CD4-positive, alpha-beta T cell treated with Interleukin-15 for 4 hours (primary cell): ENCODE measurements around the gene ZNF451.

Experiments used
- DNase-seq: peaks from one replicate; pipeline ENCODE4 v3.0.0-alpha.2; 2020; ENCODE audit warnings: low spot score

The ZNF451 gene

DNA sequence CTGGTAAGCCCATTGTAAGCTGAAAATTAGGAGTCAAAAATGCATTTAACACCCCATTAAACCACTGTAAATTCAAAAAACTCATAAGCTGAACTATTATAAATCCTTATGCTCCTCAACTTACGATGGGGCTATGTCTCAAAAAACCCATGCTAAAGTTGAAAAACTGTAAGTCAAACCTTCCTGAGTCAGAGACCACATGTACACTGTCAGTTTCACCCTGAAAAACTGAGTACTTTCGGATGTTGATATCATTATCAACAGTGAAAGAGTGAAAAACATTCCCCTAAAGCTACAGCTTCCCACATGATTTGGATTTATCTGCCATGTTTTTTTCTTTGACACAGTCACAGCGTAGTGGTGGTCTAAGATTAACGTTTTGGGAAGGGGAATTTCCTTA lies 117.9 kb downstream of the ZNF451 start:
- DNase-seq, result no peak

DNA sequence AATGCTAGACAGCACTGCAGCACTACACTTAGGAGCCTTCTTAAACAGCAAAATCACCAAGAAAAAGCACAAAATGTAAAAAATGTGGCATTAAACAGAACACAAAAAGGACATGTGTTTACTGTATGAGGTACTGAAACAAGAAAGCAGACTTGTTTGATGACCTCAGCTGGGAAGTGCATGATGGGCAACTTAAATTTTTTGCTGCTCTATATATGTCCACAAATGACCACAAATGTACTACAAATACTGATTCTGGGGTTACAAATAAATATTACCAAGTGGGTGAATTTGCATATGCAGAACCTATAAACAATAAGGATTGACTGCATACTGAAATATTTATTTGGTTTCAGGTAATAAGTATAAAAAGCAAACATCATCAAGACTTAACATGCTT lies 119.0 kb downstream of the ZNF451 start:
- DNase-seq, result no peak

DNA sequence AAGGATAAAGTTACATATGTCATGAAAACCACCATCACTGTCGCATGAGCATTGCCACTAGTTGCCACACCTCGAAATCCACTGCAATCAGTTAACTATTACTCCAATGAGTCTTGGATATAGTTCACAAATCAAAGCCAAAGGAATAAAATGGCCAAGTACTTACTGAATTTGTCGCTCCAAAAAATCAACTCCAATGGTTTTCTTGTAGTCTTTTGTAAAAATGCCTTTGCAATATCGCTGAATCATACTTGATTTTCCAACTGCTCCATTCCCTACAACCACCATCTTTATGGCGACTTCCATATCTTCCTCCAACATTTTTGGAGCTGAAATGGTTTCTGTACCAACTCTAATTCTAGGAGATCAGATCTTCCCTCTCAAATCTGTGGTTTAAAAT lies 120.1 kb downstream of the ZNF451 start:
- no peak for DNase-seq

DNA sequence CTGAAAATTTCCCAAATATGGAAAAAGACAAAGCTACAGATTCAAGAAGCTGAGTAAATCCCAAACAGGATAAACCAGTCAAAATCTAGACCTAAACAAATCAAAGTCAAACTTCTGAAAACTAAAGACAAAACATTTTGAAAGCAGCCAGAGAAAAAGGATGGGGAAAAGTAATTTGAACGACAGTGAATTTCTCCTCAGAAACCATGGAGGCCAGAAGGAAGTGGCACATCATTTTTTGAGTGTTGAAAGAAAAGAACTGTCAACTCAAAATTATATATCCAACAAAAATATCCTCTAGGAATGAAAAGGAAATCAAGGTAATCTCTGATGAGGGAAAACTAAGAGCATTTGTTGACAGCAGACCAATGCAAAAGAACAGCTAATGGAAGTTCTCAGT lies 125.3 kb downstream of the ZNF451 start:
- DNase-seq, result no peak

DNA sequence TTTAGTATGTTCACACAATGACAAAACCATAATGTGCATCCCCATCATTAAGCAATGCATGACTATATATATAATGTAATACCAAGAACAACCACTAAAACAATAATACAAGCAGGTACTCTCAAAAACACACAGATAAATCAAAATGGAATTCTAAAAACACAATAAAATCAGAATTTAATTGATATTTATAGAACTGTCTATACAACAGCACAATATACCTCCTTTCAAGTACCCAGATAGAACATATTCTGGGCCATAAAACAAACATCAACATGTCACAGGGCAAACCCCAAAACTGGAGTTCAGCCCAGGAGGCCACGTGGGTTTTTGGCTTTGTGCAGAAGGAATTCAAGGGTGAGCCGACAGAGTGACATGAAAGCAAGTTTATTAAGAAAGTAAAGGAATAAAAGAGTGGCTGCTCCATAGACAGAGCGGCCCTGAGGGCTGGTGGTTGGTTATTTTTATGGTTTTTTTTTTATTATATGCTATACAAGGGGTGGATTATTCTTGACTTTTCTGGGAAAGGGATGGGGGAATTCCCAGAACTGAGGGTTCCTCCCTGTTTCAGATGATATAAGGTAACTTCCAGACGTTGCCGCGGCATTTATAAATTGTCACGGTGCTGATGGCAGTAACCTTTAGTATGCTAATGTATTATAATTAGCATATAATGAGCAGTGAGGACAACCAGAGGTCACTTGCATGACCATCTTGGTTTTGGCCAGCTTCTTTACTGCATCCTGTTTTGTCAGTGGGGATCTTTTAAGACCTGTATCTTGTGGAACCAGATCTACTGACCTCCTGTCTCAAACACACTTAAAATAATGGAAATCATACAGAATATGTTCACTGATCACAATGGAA lies 126.5 kb downstream of the ZNF451 start:
- DNase-seq, result no peak

DNA sequence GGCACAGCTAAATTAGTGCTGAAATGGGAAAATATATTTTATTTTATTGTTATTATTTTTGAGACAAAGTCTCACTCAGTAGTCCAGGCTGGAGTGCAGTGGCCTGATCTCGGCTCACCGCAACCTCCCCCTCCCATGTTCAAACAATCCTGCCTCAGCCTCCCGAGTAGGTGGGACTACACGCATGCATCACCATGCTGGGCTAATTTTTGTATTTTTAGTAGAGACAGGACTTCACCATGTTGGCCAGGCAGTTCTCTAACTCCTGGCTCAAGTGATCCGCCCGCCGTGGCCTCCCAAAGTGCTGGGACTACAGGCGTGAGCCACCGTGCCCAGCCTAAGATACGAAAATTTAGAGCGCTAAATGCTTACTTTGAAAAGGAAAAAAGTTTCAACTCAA lies 127.3 kb downstream of the ZNF451 start:
- DNase-seq, result no peak
